Thyroid gland (tissue), 4 donors: ENCODE measurements around the gene TAF1B.

Experiments used
- CTCF ChIP-seq, 6 experiments: fragments of 200-600 bp in 3 of 6; fragments of 450-650 bp in 3 of 6; sonication (generic) in 3 of 6; IDR thresholded peaks; one replicate each; pipeline ENCODE4 v1.5.1; 2016 to 2019; ENCODE audit warnings: antibody characterized with exemption in 6 of 6, mild to moderate bottlenecking in 2 of 6, inconsistent platforms in 1 of 6, moderate library complexity in 1 of 6
- POLR2A ChIP-seq, 2 donors: fragments of 450-650 bp; IDR thresholded peaks; one replicate each; pipeline ENCODE4 v1.6.1; 2017; ENCODE audit warnings: antibody characterized with exemption in 2 of 2, mild to moderate bottlenecking in 2 of 2, moderate library complexity in 1 of 2

GRCh38 chr2:9949239-9949991 lies 106.1 kb downstream of the TAF1B start:
- TF ChIP-seq CTCF (IDR thresholded peaks at IDR 0.05) (no peak), POLR2A (IDR thresholded peaks at IDR 0.05) (no peak)
